ENCODE measurements around the gene ZBTB7B. TPM values are rescaled to one million over a fixed set of nuclear protein-coding genes. Genes with fewer than 3 reads are reported as not detected.
A peak's percentile ranks its signal among the peaks of the same experiment; 100 is the strongest.

Gene ZBTB7B
- total RNA-seq, 1 donor from 2014 or later = 16.2 TPM

- no peak for DNase-seq
Measured at GRCh38 chr1:155040358-155041093, 37.9 kb downstream of the ZBTB7B start.

GRCh38 chr1:155042789-155043188 lies 40.2 kb downstream of the ZBTB7B start:
- DNase-seq = no peak

- no peak for DNase-seq
Measured at GRCh38 chr1:155043301-155043702, 40.7 kb downstream of the ZBTB7B start.

GRCh38 chr1:155043793-155044192 lies 41.2 kb downstream of the ZBTB7B start:
- no peak for DNase-seq

- DNase-seq = no peak
Measured at GRCh38 chr1:155044365-155044764, 41.8 kb downstream of the ZBTB7B start.

- DNase-seq = peak; percentile 92
Measured at GRCh38 chr1:155044812-155045657, 42.4 kb downstream of the ZBTB7B start.

- DNase-seq = no peak
Measured at GRCh38 chr1:155048449-155049334, 46.1 kb downstream of the ZBTB7B start.

GRCh38 chr1:155049651-155050559 lies 47.3 kb downstream of the ZBTB7B start:
- DNase-seq = peak; percentile 20

GRCh38 chr1:155050560-155051341 lies 48.1 kb downstream of the ZBTB7B start, which contains the start of gene ADAM15:
Gene ADAM15, plus strand, starts transcription at chr1:155051316. Its CDS starts 71 bp downstream, at chr1:155051387.
- DNase-seq = peak; percentile 85

GRCh38 chr1:155051342-155051776 lies 48.8 kb downstream of the ZBTB7B start:
- DNase-seq = no peak

- DNase-seq = peak; percentile 76
Measured at GRCh38 chr1:155051777-155052398, 49.3 kb downstream of the ZBTB7B start.

- DNase-seq = peak; percentile 88
Measured at GRCh38 chr1:155052439-155053395, 50.1 kb downstream of the ZBTB7B start.

- DNase-seq = no peak
Measured at GRCh38 chr1:155053531-155054105, 51.0 kb downstream of the ZBTB7B start.

GRCh38 chr1:155057104-155057503 lies 54.5 kb downstream of the ZBTB7B start:
- no peak for DNase-seq

- no peak for DNase-seq
Measured at GRCh38 chr1:155057788-155058211, 55.2 kb downstream of the ZBTB7B start.

- no peak for DNase-seq
Measured at GRCh38 chr1:155060736-155061135, 58.1 kb downstream of the ZBTB7B start.

GRCh38 chr1:155061381-155062150 lies 59.0 kb downstream of the ZBTB7B start:
- peak; percentile 89 for DNase-seq

All from dermis blood vessel endothelial cell (primary cell).